T-helper 1 cell treated with Interleukin-12 subunit alpha and Interleukin-12 subunit beta and Interleukin-4 antibody, amounts not matched to agents 30 μg/mL and 1 μg/mL, for 36 hours (primary cell): ENCODE measurements around the gene BICRA.
"Not testable (repeated sequence)": the region's sequence is repeated elsewhere in the genome, so short reads cannot be mapped to it uniquely, and the experiment has no call there.

Experiments
- H3K27ac Mint-ChIP-seq: one replicate; pipeline ENCODE4 v1.8.0; 2021; ENCODE audit warnings: mild to moderate bottlenecking, mixed read lengths
- H3K27me3 Mint-ChIP-seq: one replicate; pipeline ENCODE4 v1.8.0; 2021; ENCODE audit warnings: low read depth, mixed read lengths
- H3K36me3 Mint-ChIP-seq: one replicate; pipeline ENCODE4 v1.8.0; 2021; ENCODE audit warnings: low read depth, mixed read lengths
- H3K4me1 Mint-ChIP-seq: one replicate; pipeline ENCODE4 v1.8.0; 2021; ENCODE audit warnings: low read depth, mixed read lengths
- H3K4me3 Mint-ChIP-seq: one replicate; pipeline ENCODE4 v1.8.0; 2021; ENCODE audit warnings: mild to moderate bottlenecking, moderate library complexity, mixed read lengths
- H3K9me3 Mint-ChIP-seq: one replicate; pipeline ENCODE4 v1.8.0; 2021; ENCODE audit warnings: mixed read lengths

The BICRA gene

DNA sequence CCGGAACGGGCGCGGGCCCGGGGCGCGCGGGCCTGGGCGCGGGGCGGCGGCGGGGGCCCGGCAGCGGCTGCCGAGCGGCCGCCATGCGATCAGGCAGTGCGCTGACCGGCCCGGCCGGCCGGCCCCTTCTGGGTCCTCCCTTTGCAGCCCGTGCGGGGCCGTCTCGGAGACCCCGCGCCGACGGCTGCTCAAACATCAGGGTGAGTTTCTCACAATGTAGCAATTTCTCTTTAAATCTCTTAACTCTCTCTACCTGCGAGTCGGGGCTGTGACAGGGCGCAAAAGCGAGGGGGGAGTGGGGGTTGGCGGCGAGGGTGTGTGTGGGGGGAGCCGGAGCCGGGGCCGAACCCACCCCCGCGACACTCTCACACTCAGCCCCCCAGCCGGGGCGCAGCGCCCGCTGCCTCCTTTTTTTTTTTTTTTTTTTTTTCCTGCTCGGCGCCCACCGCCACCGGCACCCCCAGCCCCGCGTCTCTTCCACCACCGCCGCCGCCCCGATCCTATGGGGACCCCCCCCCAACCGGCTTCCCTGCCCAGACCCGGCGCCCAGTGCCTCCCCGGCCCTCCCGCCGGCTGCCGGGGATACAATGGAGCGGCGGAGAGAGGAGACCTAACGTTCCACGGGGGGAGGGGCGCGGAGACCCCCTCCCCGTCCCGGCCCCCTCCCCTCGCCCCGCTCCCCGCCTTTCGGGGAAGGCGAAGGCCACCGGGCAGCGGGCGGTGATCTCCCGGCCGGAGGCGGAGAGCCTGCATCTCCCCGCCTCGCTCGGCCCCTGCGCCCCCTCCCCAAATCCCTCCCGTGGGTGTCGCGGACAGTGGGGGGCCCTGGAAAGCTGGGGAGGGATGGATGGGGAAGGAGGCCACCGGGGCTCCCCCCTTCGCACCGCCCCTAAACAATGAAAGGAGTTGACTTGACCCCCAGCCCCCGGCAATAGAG, at the start of gene BICRA:
Gene BICRA, plus strand, starts transcription at position 166 of the 937 bp plus-strand sequence. CDS start 64,441 bp downstream, outside the sequence.
- H3K4me3 Mint-ChIP-seq, result peak within 1 kb of the TSS; percentile 89

DNA sequence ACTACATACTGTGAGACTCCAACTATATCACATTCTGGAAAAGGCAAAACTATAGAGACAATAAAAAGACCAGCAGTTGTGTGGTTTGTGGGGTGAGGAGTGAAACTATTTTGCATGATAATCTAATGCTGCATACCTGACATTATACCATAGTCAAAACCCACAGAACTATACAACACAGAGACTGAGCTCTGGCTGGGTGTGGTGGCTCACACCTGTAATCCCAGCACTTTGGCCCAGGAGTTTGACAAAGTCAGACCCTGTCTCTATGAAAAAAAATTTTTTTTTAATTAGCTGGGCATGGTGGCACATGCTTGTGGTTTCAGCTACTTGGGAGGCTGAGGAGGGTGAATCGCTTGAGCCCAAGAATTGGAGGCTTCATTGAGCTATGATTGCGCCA, 47.9 kb upstream of the BICRA start:
- Mint-ChIP-seq H3K27ac (no peak overlapping the region), H3K27me3 (peaks cover 5% of the 10 kb centered on the region), H3K4me1 (no peaks in the 10 kb centered on the region), H3K9me3 (no peaks in the 10 kb centered on the region), H3K4me3 (no peak overlapping the region), H3K36me3 (no peaks in the 10 kb centered on the region)

More for the DNA sequence above, at the start of gene BICRA:
- Mint-ChIP-seq H3K9me3 (no peaks in the 10 kb centered on the region), H3K27ac (peak within 1 kb of the TSS; percentile 85), H3K4me1 (peaks cover 21% of the 10 kb centered on the region), H3K27me3 (peaks cover 4% of the 10 kb centered on the region), H3K36me3 (peaks cover 10% of the 10 kb centered on the region)

DNA sequence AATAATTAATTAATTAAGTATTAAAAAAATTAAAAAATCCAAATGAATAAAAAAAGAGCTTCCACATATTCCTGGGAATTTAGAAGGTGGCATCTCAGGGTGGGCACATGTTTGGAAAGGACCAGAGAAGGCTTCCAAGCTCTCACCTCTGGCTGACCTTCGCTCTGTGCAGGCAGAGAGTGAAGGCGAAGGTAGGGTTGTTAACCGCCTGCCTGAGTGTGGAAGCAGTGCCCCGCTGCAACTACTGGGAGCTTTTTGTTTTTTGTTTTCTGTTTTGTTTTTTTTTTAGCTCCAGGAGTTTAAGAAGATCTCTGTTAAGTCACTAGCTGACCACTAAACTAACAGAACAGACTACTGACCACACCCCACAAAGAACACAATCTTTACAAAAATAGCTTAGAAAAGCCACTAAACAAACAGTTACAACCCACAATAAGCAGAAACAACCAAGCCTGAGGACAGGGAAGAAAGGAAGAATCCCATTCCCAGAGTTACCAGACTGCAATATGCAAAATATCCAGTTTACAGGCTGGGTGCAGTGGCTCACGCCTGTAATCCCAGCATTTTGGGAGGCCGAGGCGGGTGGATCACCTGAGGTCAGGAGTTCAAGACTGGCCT, 47.4 kb upstream of the BICRA start:
- Mint-ChIP-seq H3K4me1 (no peaks in the 10 kb centered on the region), H3K36me3 (no peaks in the 10 kb centered on the region), H3K27me3 (peaks cover 5% of the 10 kb centered on the region), H3K9me3 (no peaks in the 10 kb centered on the region), H3K4me3 (no peak overlapping the region), H3K27ac (no peak overlapping the region)

DNA sequence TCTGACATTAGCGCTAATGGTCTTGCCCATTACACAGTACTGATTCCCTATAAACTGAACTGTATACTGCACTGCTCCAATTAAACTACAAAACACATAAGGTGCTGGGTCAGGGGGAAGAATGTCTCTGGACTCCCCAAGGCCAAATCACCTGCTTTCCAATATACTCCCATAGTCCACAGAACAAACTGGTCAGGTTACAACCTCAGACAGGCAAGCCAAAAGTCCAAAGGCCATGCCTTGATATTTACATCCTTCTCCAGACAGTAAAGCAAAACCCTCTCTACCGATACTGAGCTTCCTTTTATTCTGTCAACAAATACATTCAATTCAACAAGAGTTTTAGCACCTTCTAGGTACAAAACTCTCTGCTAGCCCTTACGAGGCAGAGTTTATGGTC, 44.9 kb upstream of the BICRA start:
- H3K27me3 Mint-ChIP-seq, result peaks cover 11% of the 10 kb centered on the region
- H3K36me3 Mint-ChIP-seq, result no peaks in the 10 kb centered on the region
- H3K4me1 Mint-ChIP-seq, result no peaks in the 10 kb centered on the region
- H3K9me3 Mint-ChIP-seq, result no peaks in the 10 kb centered on the region
- H3K4me3 Mint-ChIP-seq, result no peak overlapping the region
- H3K27ac Mint-ChIP-seq, result no peak overlapping the region

DNA sequence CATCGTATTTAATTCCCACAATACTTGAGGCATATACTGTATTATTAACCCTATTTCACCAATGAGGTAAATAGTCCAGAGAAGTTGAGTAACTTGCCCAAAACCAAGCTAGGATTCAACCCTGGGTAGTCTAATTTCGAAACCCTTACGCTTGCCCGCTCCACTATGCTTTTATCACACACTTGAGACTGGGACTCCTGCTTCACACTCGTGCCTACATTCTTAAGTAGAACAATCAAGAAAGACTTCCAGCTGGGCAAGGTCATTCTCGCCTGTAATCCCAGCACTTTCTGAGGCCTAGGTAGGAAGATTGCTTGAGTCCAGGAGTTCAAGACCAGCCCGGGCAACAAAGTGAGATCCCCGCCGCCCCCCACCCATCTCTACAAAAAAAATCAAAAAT, 39.6 kb upstream of the BICRA start:
- peaks cover 19% of the 10 kb centered on the region for H3K27me3 Mint-ChIP-seq
- no peak overlapping the region for H3K27ac Mint-ChIP-seq
- H3K4me3 Mint-ChIP-seq, result no peak overlapping the region
- H3K4me1 Mint-ChIP-seq, result peaks cover 5% of the 10 kb centered on the region
- H3K36me3 Mint-ChIP-seq, result no peaks in the 10 kb centered on the region
- H3K9me3 Mint-ChIP-seq, result no peaks in the 10 kb centered on the region

DNA sequence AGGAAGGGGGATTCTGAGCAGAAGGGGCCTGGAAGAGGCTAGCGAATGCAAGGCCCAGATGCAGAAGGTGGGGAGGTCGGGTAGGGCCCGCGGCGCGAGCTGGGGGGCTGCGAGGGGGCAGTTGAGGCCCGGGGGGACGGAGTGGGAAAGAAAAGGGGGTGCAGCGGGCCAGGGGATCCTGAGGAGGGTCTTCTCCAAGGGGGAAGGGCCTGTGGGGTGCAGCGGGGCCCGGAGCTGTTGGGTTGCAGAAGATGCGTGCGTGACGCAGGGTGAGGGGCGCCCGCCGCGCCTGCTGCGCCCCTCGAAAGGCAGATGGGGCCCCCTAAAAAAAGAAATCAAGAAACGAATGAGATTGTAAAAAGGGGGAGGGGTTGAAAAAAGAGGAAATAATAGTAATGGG, 36.3 kb upstream of the BICRA start:
- Mint-ChIP-seq H3K27me3 (peaks cover 23% of the 10 kb centered on the region), H3K27ac (no peak overlapping the region), H3K9me3 (no peaks in the 10 kb centered on the region), H3K4me3 (peak overlapping the region; percentile 26), H3K36me3 (no peaks in the 10 kb centered on the region), H3K4me1 (peaks cover 12% of the 10 kb centered on the region)

DNA sequence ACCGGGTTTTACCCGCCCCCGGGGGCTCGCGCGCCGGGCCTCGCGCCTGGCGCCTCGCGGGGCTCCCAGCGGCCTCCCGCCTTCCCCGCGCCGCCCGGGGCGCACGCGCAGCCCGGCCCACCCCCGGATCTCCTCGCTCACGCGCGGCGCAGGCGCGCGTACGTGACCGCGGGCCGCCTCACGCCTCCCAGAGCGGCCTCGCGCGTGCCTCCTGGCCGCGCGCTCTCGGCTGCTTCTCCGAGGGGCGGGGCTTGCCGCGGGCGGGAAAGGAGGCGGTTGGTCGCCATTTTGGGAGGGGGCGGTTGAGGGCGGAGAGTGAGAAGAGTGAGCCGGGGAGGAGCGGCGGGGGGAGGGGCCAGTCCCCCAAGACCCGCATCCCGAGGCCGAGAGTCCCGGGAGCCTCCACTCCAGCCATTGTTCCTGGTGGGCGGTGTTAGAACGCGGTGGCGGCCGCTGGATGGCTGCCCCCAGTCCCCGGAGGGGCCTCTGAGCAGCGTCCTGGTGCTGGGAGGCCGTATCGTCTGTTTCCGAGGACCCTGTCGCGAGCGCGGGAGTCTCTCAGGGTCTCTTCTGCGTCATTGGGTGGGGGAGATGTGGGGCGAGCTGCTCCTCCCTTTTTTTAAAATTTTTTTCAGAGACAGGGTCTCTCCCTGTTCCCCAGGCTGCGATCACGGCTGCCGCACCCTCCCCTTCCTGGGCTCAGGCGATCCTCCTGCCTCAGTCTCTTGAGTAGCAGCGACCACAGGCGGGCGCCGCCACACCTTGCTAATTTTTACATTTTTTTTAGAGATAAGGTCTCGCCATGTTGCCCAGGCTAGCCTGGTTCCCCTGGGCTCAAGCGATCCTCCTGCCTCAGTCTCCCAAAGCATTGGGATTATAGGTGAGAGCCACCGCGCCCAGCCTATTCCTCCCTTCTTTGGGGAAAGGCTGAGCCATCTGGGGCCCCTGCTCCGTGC, 35.6 kb upstream of the BICRA start, which contains the start of gene ZNF541:
Gene ZNF541, minus strand, starts transcription at position 78 of the 956 bp plus-strand sequence. CDS start 17,292 bp downstream, outside the sequence.
- Mint-ChIP-seq H3K27me3 (peaks cover 23% of the 10 kb centered on the region), H3K36me3 (no peaks in the 10 kb centered on the region), H3K27ac (peak within 1 kb of the TSS; percentile 52), H3K4me3 (peak within 1 kb of the TSS; percentile 26), H3K9me3 (no peaks in the 10 kb centered on the region), H3K4me1 (peaks cover 14% of the 10 kb centered on the region)

DNA sequence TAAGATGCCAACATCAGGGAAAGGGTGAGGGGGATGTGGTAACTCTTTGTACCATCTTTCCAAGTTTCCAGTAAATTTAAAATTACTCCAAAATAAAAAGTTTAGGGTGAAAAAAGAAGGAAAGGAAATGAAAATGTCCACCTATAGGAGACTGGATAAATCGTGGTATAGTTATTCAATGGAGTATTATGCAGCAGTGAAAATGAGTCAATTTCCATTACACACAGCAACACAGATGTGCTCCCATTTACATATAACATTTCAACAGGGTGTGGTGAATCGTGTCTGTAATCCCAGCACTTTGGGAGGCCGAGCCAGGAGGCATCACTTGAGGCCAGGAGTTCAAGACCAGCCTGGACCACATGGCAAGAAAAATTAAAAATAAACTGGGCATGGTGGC, 28.5 kb upstream of the BICRA start:
- Mint-ChIP-seq H3K27me3 (peaks cover 4% of the 10 kb centered on the region), H3K27ac (no peak overlapping the region), H3K9me3 (no peaks in the 10 kb centered on the region), H3K4me3 (no peak overlapping the region), H3K4me1 (peaks cover 22% of the 10 kb centered on the region), H3K36me3 (no peaks in the 10 kb centered on the region)

DNA sequence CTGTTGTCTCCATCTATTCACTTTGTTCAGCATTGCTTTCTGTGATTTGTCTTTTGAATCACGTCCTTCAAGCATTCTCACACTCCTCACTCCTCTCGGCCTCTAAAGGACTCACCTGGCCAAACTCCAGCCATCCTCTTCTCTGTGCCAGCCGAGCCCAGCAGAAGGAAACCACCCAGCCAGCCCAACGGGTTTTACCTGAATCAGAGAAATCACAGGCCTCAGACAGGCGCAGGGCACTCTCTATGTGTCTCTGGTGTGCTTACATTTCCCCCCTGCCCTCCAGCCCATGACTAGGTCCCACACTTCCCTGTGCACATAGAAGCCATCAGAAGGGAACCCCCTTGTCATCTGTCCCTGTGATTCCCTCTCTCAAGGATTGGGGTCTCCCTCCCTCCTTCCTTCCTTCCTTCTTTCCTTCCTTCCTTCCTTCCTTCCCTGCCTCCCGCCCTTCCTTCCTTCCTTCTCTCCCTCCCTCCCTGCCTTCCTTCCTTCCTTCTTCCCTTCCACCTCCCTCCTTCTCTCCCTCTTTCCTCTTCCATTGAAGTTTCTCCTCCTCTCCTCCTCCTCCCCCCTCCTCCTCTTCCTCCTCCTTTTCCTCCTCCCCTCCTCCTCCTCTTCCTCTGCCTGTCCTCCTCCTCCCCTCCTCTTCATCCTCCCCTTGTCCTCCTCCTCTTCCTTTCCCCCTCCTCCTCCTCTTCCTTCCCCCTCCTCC, 27.2 kb upstream of the BICRA start:
- Mint-ChIP-seq H3K9me3 (peaks cover 10% of the 10 kb centered on the region), H3K27me3 (no peaks in the 10 kb centered on the region), H3K4me3 (no peak overlapping the region), H3K4me1 (peaks cover 20% of the 10 kb centered on the region), H3K27ac (no peak overlapping the region), H3K36me3 (no peaks in the 10 kb centered on the region)

DNA sequence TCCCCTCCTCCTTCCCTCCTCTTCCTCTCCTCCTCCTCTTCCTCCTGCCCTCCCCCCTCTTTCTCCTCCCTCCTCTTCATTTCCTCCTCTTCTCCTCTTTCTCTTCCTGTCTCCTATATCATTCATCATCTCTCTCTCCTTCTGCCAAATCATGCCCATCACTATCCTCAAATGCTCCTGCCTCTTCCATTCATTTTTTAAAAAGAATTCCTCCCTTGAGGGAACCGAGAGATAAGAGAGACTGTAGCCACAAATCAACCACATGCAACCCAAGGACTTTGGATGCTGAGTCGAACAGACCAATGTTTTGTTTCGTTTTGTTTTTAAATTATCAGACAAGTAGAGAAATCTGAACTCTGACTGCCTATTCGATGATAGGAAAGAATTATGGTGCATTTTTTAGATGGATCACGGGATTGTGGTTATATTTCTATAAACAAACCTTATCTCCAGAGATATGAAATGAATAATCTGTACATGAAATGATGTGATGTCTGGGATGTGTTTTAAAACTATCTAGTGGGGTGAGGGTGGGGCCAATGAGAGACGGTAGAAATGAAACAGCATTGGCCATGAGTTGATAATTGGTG, 26.5 kb upstream of the BICRA start:
- peaks cover 18% of the 10 kb centered on the region for H3K4me1 Mint-ChIP-seq
- peaks cover 13% of the 10 kb centered on the region for H3K9me3 Mint-ChIP-seq
- no peak overlapping the region for H3K27ac Mint-ChIP-seq
- no peaks in the 10 kb centered on the region for H3K36me3 Mint-ChIP-seq
- H3K27me3 Mint-ChIP-seq, result no peaks in the 10 kb centered on the region
- H3K4me3 Mint-ChIP-seq, result peak overlapping the region; percentile 54

DNA sequence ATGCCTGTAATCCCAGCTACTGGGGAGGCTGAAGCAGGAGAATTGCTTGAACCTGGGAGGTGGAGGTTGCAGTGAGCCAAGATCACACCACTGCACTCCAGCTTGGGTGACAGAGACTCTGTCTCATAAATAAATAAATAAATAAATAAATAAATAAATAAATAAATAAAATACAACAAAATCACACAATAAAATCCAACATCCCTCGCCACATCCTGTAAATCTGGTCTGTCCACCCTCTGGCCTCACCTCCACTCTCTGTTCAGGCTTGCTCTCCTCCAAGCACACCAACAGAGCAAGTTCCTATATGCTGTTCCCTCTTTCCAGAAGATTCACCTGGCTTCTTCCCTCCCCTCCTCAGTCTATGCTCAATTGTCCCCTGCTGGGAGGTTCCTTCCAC, 25.8 kb upstream of the BICRA start:
- not testable (repeated sequence) for H3K27me3 Mint-ChIP-seq, H3K4me3 Mint-ChIP-seq, H3K27ac Mint-ChIP-seq, H3K36me3 Mint-ChIP-seq
- Mint-ChIP-seq H3K4me1 (peaks cover 13% of the 10 kb centered on the region), H3K9me3 (peaks cover 13% of the 10 kb centered on the region)

DNA sequence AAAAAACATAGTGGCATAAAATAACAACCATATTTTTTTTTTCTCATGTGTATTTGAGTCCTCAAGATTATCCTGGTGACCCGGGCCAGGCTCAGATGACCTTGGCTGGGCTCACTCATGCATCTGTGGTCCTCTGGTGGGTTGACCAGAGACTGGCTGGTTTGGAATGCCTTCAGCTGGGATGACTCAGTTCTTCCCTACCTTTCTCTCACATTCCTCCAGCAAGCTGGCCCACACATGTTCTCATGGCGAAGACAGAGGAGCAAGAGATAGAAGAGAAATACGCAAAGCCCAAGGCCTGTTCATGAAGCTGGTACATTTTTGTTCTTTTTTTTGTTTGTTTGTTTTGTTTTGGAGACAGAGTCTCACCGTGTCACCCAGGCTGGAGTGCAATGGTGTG, 21.6 kb upstream of the BICRA start:
- no peak overlapping the region for H3K4me3 Mint-ChIP-seq
- H3K36me3 Mint-ChIP-seq, result no peaks in the 10 kb centered on the region
- no peak overlapping the region for H3K27ac Mint-ChIP-seq
- H3K9me3 Mint-ChIP-seq, result peaks cover 13% of the 10 kb centered on the region
- peaks cover 4% of the 10 kb centered on the region for H3K4me1 Mint-ChIP-seq
- H3K27me3 Mint-ChIP-seq, result peaks cover 9% of the 10 kb centered on the region

DNA sequence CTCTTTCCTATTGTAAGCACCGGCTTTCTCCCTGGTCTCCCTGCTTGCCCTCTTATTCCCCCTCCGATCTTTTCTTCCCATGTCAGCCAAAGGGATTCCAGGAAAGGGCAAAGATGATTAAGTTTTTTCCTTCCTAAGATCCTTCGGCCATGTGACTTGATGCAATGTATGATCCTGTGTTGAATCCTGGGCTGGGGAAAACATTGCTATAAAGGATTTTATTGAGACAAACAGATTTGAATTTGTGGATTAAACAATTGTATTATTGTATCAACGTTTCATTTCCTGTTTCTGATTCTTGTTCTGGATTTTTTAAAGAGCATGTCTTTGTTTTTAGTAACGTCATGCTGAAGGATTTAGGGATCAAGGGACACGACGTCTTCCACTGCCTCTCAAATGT, 19.1 kb upstream of the BICRA start:
- Mint-ChIP-seq H3K4me3 (no peak overlapping the region), H3K27ac (no peak overlapping the region), H3K27me3 (peaks cover 9% of the 10 kb centered on the region), H3K4me1 (no peaks in the 10 kb centered on the region), H3K36me3 (no peaks in the 10 kb centered on the region), H3K9me3 (peaks cover 13% of the 10 kb centered on the region)
